ENCODE data around the gene PCDHGB2.
"Not testable (repeated sequence)": the region's sequence is repeated elsewhere in the genome, so short reads cannot be mapped to it uniquely, and the experiment has no call there.

Gene PCDHGB2

DNA sequence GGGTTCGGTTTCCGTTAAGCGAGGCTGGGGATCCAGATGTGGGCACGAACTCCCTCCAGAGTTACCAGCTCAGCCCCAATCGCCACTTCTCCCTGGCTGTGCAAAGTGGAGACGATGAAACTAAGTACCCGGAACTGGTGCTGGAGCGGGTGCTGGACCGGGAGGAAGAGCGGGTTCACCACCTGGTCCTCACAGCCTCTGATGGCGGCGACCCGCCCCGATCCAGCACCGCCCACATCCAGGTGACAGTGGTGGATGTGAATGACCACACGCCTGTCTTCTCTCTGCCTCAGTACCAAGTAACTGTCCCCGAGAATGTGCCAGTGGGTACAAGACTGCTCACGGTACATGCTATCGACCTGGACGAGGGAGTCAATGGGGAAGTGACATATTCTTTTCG, 23.6 kb downstream of the PCDHGB2 start:
- Histone ChIP-seq H3K9me3 (peaks cover 35% of the 10 kb centered on the region), H4K20me1 (no peaks in the 10 kb centered on the region), H3K4me3 (no peak overlapping the region), H3K4me1 (no peaks in the 10 kb centered on the region), H3K36me3 (no peaks in the 10 kb centered on the region), H3K27me3 (no peaks in the 10 kb centered on the region), H3K9ac (no peak overlapping the region), H3K4me2 (no peak overlapping the region), H3K27ac (no peak overlapping the region)
- no peak for TF ChIP-seq Cebpa-rat (IDR thresholded peaks at IDR 0.05)

DNA sequence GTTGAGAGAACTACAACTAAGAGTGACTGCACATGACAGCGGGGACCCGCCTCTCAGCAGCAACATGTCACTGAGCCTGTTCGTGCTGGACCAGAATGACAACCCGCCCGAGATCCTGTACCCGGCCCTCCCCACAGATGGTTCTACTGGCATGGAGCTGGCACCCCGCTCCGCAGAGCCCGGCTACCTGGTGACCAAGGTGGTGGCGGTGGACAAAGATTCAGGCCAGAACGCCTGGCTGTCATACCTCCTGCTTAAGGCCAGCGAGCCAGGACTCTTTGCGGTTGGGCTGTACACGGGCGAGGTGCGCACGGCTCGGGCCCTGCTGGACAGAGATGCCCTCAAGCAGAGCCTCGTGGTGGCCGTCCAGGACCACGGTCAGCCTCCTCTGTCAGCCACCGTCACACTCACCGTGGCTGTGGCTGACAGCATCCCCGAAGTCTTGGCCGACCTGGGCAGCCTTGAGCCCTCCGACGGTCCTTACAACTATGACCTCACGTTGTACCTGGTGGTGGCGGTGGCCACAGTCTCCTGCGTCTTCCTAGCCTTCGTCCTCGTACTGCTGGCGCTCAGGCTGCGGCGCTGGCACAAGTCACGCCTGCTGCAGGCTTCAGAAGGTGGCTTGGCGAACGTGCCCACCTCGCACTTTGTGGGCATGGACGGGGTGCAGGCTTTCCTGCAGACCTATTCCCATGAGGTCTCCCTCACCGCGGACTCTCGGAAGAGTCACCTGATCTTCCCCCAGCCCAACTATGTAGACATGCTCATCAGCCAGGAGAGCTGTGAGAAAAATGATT, 24.9 kb downstream of the PCDHGB2 start:
- Histone ChIP-seq H3K4me1 (no peaks in the 10 kb centered on the region), H3K9ac (no peak overlapping the region), H3K36me3 (no peaks in the 10 kb centered on the region), H3K27me3 (no peaks in the 10 kb centered on the region), H3K4me3 (no peak overlapping the region), H3K27ac (no peak overlapping the region), H3K4me2 (no peak overlapping the region), H4K20me1 (no peaks in the 10 kb centered on the region), H3K9me3 (peaks cover 48% of the 10 kb centered on the region)
- no peak for TF ChIP-seq Cebpa-rat (IDR thresholded peaks at IDR 0.05)

DNA sequence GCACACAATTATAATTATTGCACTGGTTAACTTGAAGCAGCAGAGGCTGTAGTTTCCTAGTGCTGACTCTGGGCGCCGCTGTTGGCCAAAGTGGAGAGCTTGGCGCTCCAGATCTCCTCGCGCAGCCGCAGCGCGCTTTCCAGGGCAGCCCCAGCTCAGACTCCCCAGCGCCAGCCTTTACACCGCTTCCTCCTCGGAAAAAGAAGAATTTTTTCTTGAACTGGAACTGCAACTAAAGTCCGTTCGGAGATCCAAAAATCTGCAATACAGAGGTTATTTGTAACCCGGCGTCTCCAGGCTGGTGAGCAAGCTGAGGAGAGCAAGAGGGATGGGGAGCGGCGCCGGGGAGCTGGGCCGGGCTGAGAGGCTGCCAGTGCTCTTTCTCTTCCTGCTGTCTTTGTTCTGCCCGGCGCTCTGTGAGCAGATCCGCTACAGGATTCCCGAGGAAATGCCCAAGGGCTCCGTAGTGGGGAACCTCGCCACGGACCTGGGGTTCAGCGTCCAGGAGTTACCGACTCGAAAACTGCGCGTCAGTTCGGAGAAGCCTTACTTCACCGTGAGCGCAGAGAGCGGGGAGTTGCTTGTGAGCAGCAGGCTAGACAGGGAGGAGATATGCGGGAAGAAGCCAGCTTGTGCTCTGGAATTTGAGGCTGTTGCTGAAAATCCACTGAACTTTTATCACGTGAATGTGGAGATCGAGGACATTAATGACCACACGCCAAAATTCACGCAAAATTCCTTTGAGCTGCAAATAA, 27.9 kb downstream of the PCDHGB2 start, which contains the start of gene PCDHGB4:
Gene PCDHGB4, plus strand, starts transcription at position 142 of the 755 bp plus-strand sequence. Its CDS starts 187 bp downstream, at position 329.
- peaks cover 49% of the 10 kb centered on the region for H3K9me3 ChIP-seq
- not testable (repeated sequence) for H3K9ac ChIP-seq, H3K27me3 ChIP-seq, H4K20me1 ChIP-seq, H3K4me2 ChIP-seq, H3K4me3 ChIP-seq, H3K4me1 ChIP-seq, H3K27ac ChIP-seq, H3K36me3 ChIP-seq

DNA sequence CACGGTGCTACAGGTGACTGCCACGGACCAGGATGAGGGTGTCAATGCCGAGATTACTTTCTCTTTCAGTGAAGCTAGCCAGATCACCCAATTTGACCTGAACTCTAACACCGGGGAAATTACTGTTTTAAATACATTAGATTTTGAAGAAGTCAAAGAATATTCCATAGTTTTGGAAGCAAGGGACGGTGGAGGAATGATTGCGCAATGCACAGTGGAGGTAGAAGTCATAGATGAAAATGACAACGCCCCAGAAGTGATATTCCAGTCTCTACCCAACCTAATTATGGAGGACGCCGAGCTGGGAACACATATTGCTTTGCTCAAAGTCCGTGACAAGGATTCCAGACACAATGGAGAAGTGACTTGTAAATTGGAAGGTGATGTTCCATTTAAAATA, 28.9 kb downstream of the PCDHGB2 start:
- Histone ChIP-seq H3K4me1 (no peaks in the 10 kb centered on the region), H3K4me2 (no peak overlapping the region), H3K36me3 (no peaks in the 10 kb centered on the region), H3K9me3 (peaks cover 50% of the 10 kb centered on the region), H3K4me3 (no peak overlapping the region), H3K27me3 (no peaks in the 10 kb centered on the region), H4K20me1 (no peaks in the 10 kb centered on the region), H3K9ac (no peak overlapping the region), H3K27ac (no peak overlapping the region)
- peak; percentile 93 for TF ChIP-seq Cebpa-rat (IDR thresholded peaks at IDR 0.05)

DNA sequence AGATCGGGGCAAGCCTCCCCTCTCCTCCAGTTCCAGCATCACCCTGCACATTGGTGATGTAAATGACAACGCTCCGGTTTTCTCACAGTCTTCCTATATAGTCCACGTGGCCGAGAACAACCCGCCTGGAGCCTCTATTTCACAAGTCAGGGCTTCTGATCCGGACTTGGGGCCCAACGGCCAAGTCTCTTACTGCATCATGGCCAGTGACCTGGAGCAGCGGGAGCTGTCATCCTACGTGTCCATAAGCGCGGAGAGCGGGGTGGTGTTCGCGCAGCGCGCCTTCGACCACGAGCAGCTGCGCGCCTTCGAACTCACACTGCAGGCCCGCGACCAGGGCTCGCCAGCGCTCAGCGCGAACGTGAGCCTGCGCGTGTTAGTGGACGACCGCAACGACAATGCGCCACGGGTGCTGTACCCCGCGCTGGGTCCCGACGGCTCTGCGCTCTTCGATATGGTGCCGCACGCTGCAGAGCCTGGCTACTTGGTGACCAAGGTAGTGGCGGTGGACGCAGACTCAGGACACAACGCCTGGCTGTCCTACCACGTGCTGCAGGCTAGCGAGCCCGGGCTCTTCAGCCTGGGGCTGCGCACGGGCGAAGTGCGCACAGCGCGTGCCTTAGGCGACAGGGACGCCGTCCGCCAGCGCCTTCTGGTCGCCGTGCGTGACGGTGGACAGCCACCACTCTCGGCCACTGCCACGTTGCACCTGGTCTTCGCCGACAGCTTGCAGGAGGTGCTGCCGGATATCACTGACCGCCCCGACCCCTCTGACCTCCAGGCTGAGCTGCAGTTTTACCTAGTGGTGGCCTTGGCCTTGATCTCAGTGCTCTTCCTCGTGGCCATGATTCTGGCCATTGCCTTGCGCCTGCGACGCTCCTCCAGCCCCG, 29.6 kb downstream of the PCDHGB2 start:
- no peak overlapping the region for H3K4me3 ChIP-seq
- no peaks in the 10 kb centered on the region for H3K4me1 ChIP-seq
- H3K9me3 ChIP-seq, result peaks cover 50% of the 10 kb centered on the region
- H3K27ac ChIP-seq, result no peak overlapping the region
- H3K4me2 ChIP-seq, result no peak overlapping the region
- no peak for TF ChIP-seq Cebpa-rat (IDR thresholded peaks at IDR 0.05)
- H3K9ac ChIP-seq, result no peak overlapping the region
- no peaks in the 10 kb centered on the region for H3K36me3 ChIP-seq
- H4K20me1 ChIP-seq, result no peaks in the 10 kb centered on the region
- no peaks in the 10 kb centered on the region for H3K27me3 ChIP-seq

DNA sequence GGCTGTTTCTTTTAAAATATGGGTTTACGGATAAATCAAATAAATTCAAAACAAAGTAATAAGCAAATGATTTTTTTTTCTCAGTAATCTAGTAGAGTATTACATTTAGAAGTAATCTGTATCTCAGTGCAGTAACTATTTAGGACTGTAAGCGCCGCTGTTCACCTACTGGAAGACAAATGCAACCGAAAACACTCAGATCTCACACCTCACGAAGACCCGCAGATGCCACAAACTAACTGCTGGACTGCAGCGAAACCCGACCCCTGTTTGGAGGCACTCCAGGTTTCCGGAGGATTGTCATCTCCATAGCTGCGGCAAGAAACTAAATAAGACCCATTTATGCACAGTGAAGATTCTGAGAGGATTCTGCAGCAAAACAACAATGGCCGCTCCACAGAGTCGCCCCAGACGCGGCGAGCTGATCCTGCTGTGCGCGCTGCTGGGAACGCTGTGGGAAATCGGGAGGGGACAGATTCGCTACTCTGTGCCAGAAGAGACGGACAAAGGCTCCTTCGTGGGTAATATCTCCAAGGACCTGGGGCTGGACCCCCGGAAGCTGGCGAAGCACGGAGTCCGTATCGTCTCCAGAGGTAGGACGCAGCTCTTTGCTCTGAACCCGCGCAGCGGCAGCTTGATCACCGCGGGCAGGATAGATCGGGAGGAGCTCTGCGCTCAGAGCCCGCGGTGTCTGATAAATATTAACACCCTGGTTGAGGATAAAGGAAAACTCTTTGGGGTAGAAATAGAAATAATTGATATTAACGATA, 32.8 kb downstream of the PCDHGB2 start, which contains the start of gene PCDHGA8:
Gene PCDHGA8, plus strand, starts transcription at position 205 of the 770 bp plus-strand sequence. Its CDS starts 181 bp downstream, at position 386.
- Histone ChIP-seq H3K27me3 (no peaks in the 10 kb centered on the region), H3K4me3 (no peak within 1 kb of the TSS), H4K20me1 (no peaks in the 10 kb centered on the region), H3K4me2 (no peak within 1 kb of the TSS), H3K9me3 (peaks cover 51% of the 10 kb centered on the region), H3K9ac (no peak within 1 kb of the TSS), H3K27ac (no peak within 1 kb of the TSS), H3K36me3 (no peaks in the 10 kb centered on the region), H3K4me1 (no peaks in the 10 kb centered on the region)
- TF ChIP-seq Cebpa-rat (IDR thresholded peaks at IDR 0.05), result no peak

DNA sequence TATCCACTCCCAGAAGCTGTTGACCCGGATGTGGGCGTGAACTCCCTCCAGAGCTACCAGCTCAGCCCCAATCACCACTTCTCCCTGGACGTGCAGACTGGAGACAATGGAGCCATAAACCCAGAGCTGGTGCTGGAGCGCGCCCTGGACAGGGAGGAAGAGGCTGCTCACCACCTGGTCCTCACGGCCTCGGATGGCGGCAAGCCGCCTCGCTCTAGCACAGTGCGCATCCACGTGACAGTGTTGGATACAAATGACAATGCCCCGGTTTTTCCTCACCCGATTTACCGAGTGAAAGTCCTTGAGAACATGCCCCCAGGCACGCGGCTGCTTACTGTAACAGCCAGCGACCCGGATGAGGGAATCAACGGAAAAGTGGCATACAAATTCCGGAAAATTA, 33.5 kb downstream of the PCDHGB2 start:
- Histone ChIP-seq H3K36me3 (no peaks in the 10 kb centered on the region), H3K4me3 (no peak overlapping the region), H3K4me2 (no peak overlapping the region), H3K27me3 (no peaks in the 10 kb centered on the region), H4K20me1 (no peaks in the 10 kb centered on the region), H3K9me3 (peaks cover 52% of the 10 kb centered on the region), H3K27ac (no peak overlapping the region), H3K9ac (no peak overlapping the region), H3K4me1 (no peaks in the 10 kb centered on the region)
- no peak for TF ChIP-seq Cebpa-rat (IDR thresholded peaks at IDR 0.05)

DNA sequence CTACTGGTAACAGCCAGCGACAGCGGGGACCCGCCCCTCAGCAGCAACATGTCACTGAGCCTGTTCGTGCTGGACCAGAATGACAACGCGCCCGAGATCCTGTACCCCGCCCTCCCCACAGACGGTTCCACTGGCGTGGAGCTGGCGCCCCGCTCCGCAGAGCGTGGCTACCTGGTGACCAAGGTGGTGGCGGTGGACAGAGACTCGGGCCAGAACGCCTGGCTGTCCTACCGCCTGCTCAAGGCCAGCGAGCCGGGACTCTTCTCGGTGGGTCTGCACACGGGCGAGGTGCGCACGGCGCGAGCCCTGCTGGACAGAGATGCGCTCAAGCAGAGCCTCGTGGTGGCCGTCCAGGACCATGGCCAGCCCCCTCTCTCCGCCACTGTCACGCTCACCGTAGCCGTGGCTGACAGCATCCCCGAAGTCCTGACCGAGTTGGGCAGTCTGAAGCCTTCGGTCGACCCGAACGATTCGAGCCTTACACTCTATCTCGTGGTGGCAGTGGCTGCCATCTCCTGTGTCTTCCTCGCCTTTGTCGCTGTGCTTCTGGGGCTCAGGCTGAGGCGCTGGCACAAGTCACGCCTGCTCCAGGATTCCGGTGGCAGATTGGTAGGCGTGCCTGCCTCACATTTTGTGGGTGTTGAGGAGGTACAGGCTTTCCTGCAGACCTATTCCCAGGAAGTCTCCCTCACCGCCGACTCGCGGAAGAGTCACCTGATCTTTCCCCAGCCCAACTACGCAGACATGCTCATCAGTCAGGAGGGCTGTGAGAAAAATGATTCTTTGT, 34.8 kb downstream of the PCDHGB2 start:
- not testable (repeated sequence) for H3K4me2 ChIP-seq, H3K36me3 ChIP-seq, H3K4me3 ChIP-seq, H3K27ac ChIP-seq, H3K9ac ChIP-seq, H3K27me3 ChIP-seq, H4K20me1 ChIP-seq, H3K4me1 ChIP-seq
- H3K9me3 ChIP-seq, result peaks cover 52% of the 10 kb centered on the region

DNA sequence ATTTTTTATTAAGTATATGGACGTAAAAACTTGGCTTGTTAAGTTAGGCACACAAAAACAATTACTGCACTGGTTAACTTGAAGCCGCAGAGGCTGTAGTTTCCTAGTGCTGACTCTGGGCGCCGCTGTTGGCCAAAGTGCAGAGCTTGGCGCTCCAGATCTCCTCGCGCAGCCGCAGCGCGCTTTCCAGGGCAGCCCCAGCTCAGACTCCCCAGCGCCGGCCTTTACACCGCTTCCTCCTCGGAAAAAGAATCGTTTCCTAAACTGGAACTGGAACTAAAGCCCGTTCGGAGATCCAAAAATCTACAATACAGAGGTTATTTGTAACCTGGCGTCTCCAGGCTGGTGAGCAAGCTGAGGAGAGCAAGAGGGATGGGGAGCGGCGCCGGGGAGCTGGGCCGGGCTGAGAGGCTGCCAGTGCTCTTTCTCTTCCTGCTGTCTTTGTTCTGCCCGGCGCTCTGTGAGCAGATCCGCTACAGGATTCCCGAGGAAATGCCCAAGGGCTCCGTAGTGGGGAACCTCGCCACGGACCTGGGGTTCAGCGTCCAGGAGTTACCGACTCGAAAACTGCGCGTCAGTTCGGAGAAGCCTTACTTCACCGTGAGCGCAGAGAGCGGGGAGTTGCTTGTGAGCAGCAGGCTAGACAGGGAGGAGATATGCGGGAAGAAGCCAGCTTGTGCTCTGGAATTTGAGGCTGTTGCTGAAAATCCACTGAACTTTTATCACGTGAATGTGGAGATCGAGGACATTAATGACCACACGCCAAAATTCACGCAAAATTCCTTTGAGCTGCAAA, 38.2 kb downstream of the PCDHGB2 start, which contains the start of gene PCDHGB5:
Gene PCDHGB5, plus strand, starts transcription at position 192 of the 796 bp plus-strand sequence. Its CDS starts 181 bp downstream, at position 373.
- not testable (repeated sequence) for H3K27ac ChIP-seq, H4K20me1 ChIP-seq, H3K4me2 ChIP-seq, H3K36me3 ChIP-seq, H3K4me3 ChIP-seq, H3K27me3 ChIP-seq, H3K4me1 ChIP-seq, H3K9ac ChIP-seq
- H3K9me3 ChIP-seq, result peaks cover 58% of the 10 kb centered on the region

Measured in BLaER1 (cell line).